PFSK-1 (cell line): Measurements from ENCODE around the gene ZNF787.

Source experiments
- FOXP2 ChIP-seq: optimal IDR thresholded peaks from 2 replicates; pipeline ENCODE3; 2011; ENCODE audit warnings: borderline replicate concordance, control low read depth, inconsistent platforms; ENCODE audit not compliant: insufficient read depth; ENCODE audit errors: extremely low read length, extremely low read depth
- POLR2AphosphoS5 ChIP-seq: IDR thresholded peaks from 2 replicates; pipeline ENCODE4 v1.6.1; 2012; ENCODE audit warnings: low read depth, mild to moderate bottlenecking, control low read depth, low read length, moderate library complexity
- SIN3A ChIP-seq: IDR thresholded peaks from 2 replicates; pipeline ENCODE4 v1.6.1; 2012; ENCODE audit warnings: mild to moderate bottlenecking, low read length, moderate library complexity, borderline replicate concordance; ENCODE audit not compliant: insufficient read depth
- TAF1 ChIP-seq: IDR thresholded peaks from 2 replicates; pipeline ENCODE4 v1.6.1; 2012; ENCODE audit warnings: low read length, control low read depth, borderline replicate concordance; ENCODE audit not compliant: insufficient read depth
- TF ChIP-seq, protein P1 (sequence below), 2 experiments: IDR thresholded peaks; 2 replicates each; pipeline versions ENCODE4 v1.6.1 to v1.8.0; 2011 to 2012; ENCODE audit warnings: low read depth in 2 of 2, low read length in 2 of 2, control low read depth in 1 of 2, inconsistent platforms in 1 of 2, mild to moderate bottlenecking in 1 of 2, moderate library complexity in 1 of 2; ENCODE audit not compliant: insufficient read depth in 1 of 2

DNA sequence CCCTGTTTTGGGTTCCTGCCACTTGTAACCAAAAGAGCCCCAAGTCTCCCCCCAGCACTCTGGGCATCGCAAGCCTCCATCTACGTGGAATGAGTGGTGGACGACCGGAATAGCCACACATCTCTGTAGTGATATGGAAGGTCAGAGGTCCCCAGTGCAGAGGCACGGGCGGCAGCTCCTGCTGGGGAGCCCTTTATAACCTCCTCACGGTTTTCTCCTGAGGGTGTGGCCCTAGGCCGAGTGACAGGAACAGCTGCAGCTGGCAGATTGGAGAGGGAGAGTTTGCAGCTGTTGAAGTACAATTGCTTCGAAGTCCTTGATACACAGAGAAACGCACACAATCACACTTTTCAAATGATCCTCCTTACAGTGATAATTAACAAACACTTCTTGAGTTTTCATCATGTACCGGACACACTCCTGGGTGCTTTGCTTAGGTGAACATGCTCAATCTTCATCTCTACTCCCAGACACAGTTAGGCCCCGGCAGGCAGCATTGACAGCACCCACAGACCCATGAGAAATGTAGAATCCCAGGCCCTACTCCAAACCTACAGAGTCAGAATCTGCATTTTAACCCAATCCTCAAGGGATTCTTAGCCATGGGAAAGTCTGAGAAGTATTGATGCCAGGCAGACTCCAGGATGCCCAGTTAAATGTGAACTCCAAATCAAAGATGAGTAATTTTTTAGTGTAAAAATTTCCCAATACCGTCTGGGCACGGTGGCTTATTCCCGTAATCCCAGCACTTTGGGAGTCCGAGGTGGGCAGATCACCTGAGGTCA, 4.9 kb upstream of the ZNF787 start:
- TF ChIP-seq TAF1 (no peak), POLR2AphosphoS5 (no peak), FOXP2 (no peak), SIN3A (no peak)
- TF ChIP-seq, protein P1, sequence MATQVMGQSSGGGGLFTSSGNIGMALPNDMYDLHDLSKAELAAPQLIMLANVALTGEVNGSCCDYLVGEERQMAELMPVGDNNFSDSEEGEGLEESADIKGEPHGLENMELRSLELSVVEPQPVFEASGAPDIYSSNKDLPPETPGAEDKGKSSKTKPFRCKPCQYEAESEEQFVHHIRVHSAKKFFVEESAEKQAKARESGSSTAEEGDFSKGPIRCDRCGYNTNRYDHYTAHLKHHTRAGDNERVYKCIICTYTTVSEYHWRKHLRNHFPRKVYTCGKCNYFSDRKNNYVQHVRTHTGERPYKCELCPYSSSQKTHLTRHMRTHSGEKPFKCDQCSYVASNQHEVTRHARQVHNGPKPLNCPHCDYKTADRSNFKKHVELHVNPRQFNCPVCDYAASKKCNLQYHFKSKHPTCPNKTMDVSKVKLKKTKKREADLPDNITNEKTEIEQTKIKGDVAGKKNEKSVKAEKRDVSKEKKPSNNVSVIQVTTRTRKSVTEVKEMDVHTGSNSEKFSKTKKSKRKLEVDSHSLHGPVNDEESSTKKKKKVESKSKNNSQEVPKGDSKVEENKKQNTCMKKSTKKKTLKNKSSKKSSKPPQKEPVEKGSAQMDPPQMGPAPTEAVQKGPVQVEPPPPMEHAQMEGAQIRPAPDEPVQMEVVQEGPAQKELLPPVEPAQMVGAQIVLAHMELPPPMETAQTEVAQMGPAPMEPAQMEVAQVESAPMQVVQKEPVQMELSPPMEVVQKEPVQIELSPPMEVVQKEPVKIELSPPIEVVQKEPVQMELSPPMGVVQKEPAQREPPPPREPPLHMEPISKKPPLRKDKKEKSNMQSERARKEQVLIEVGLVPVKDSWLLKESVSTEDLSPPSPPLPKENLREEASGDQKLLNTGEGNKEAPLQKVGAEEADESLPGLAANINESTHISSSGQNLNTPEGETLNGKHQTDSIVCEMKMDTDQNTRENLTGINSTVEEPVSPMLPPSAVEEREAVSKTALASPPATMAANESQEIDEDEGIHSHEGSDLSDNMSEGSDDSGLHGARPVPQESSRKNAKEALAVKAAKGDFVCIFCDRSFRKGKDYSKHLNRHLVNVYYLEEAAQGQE (IDR thresholded peaks at IDR 0.05; ENCODE audit: insufficient read depth in 1 of 2, low read depth in 2 of 2, low read length in 2 of 2) = no peak
